Gastrocnemius medialis (tissue), 4 donors: ENCODE data around the gene ACACA. TPM values are rescaled to one million over a fixed set of nuclear protein-coding genes. Genes with fewer than 3 reads are reported as not detected.

ENCODE experiments used
- ATAC-seq, 2 donors: fragments of 150-250 bp; one replicate each; pipeline ENCODE4 v1.9.1; 2016
- DNase-seq, 2 donors: peaks; one replicate each; pipeline ENCODE4 v3.0.0-alpha.2; 2019
- H3K27ac ChIP-seq, 4 donors: fragments of 200-600 bp; sonication (generic); 1 replicate in 1 of 4; 2 replicates in 3 of 4; pipeline ENCODE4 v1.5.1; 2016 to 2018; ENCODE audit warnings: mild to moderate bottlenecking in 2 of 4, moderate library complexity in 1 of 4
- H3K27me3 ChIP-seq, 3 donors: fragments of 200-600 bp; sonication (generic) in 2 of 3; 1 replicate in 1 of 3; 2 replicates in 2 of 3; pipeline versions ENCODE4 v1.5.1 to v1.6.0; 2016 to 2019; ENCODE audit warnings: mild to moderate bottlenecking in 1 of 3, moderate library complexity in 1 of 3
- H3K36me3 ChIP-seq, 2 donors: fragments of 200-600 bp; sonication (generic) in 1 of 2; one replicate each; pipeline ENCODE4 v1.5.1; 2017 to 2018
- H3K4me1 ChIP-seq, 2 donors: fragments of 200-600 bp; sonication (generic) in 1 of 2; one replicate each; pipeline ENCODE4 v1.5.1; 2016 to 2017; ENCODE audit warnings: mild to moderate bottlenecking in 2 of 2
- H3K4me3 ChIP-seq, 4 donors: fragments of 200-600 bp; sonication (generic) in 3 of 4; 1 replicate in 1 of 4; 2 replicates in 3 of 4; pipeline ENCODE4 v1.5.1; 2016 to 2019; ENCODE audit warnings: mild to moderate bottlenecking in 2 of 4
- H3K9me3 ChIP-seq, 3 donors: fragments of 200-600 bp; sonication (generic) in 2 of 3; 1 replicate in 1 of 3; 2 replicates in 2 of 3; pipeline ENCODE4 v1.5.1; 2016 to 2019
- CTCF ChIP-seq, 5 experiments: fragments of 450-650 bp in 3 of 5; fragments of 200-600 bp in 2 of 5; sonication (generic) in 2 of 5; IDR thresholded peaks in 4 of 5; conservative IDR thresholded peaks in 1 of 5; 1 replicate in 4 of 5; 2 replicates in 1 of 5; pipeline ENCODE4 v1.5.1; 2016 to 2019; ENCODE audit warnings: antibody characterized with exemption in 5 of 5, mild to moderate bottlenecking in 3 of 5, moderate library complexity in 3 of 5
- POLR2A ChIP-seq, 2 donors: fragments of 450-650 bp; IDR thresholded peaks; one replicate each; pipeline ENCODE4 v1.6.1; 2017; ENCODE audit warnings: antibody characterized with exemption in 2 of 2, mild to moderate bottlenecking in 2 of 2, moderate library complexity in 2 of 2
- in situ Hi-C, 4 donors: fragments of 200-750 bp; cut with MboI; loops; one replicate each; pipeline versions ENCODE4 v1.15.0 to v1.8.0; 2017; ENCODE audit warnings: low sequenced_read_pairs in 4 of 4
- intact Hi-C: fragments of 100-400 bp; cut with DNase I; formaldehyde crosslinking; loops from one replicate; pipeline ENCODE4 v1.15.1; 2023; ENCODE audit warnings: low total_unique reads
- total RNA-seq, 4 donors: library from RNA; depleted of rRNA; stranded (reverse); fragments of >200 nt; gene quantifications; one replicate each; pipeline versions ENCODE4 v1.1.0 to v1.2.3, GENCODE V29; 2016

Gene ACACA
- total RNA-seq, 4 donors from 2014 or later = 13.4 to 28.9 (median 18.9) TPM

GRCh38 chr17:37317867-37318266, 88.8 kb downstream of the ACACA start:
- no peak overlapping the region for H3K27ac ChIP-seq
- H3K4me3 ChIP-seq = no peak overlapping the region
- intact Hi-C loops (no loop called here), in situ Hi-C loops (no loop called here)
- H3K4me1 ChIP-seq = no peaks in the 10 kb centered on the region
- no peaks in the 10 kb centered on the region for H3K9me3 ChIP-seq
- no peaks in the 10 kb centered on the region for H3K36me3 ChIP-seq
- no peaks in the 10 kb centered on the region for H3K27me3 ChIP-seq
- no peak for DNase-seq
- no peak for TF ChIP-seq CTCF (IDR thresholded peaks at IDR 0.05 in 4 of 5, conservative IDR thresholded peaks at IDR 0.05 in 1 of 5)
- no peak for TF ChIP-seq POLR2A (IDR thresholded peaks at IDR 0.05)
- no peak for ATAC-seq

- Histone ChIP-seq H3K36me3 (no peaks in the 10 kb centered on the region), H3K9me3 (no peaks in the 10 kb centered on the region), H3K27me3 (no peaks in the 10 kb centered on the region), H3K27ac (no peak overlapping the region), H3K4me3 (no peak overlapping the region), H3K4me1 (no peaks in the 10 kb centered on the region)
- in situ Hi-C loops = no loop called here
- ATAC-seq (no peak), DNase-seq (no peak)
- intact Hi-C loops = no loop called here
- TF ChIP-seq POLR2A (IDR thresholded peaks at IDR 0.05) (no peak), CTCF (IDR thresholded peaks at IDR 0.05 in 4 of 5, conservative IDR thresholded peaks at IDR 0.05 in 1 of 5) (no peak)
These were observed 91.0 kb downstream of the ACACA start for GRCh38 chr17:37315601-37316000.

- intact Hi-C loops (no loop called here), in situ Hi-C loops (no loop called here)
- ATAC-seq (no peak), DNase-seq (no peak)
- Histone ChIP-seq H3K9me3 (no peaks in the 10 kb centered on the region), H3K27me3 (no peaks in the 10 kb centered on the region), H3K27ac (no peak overlapping the region), H3K4me3 (no peak overlapping the region), H3K4me1 (peaks cover 0 to 5% of the 10 kb centered on the region in 2 donors), H3K36me3 (no peaks in the 10 kb centered on the region)
- TF ChIP-seq CTCF (IDR thresholded peaks at IDR 0.05 in 4 of 5, conservative IDR thresholded peaks at IDR 0.05 in 1 of 5) = no peak
- TF ChIP-seq POLR2A (IDR thresholded peaks at IDR 0.05) = no peak
These were observed 94.3 kb downstream of the ACACA start for GRCh38 chr17:37312137-37312923.

- in situ Hi-C loops = no loop called here
- peaks cover 0 to 5% of the 10 kb centered on the region in 2 donors for H3K4me1 ChIP-seq
- TF ChIP-seq CTCF (IDR thresholded peaks at IDR 0.05 in 4 of 5, conservative IDR thresholded peaks at IDR 0.05 in 1 of 5) = no peak
- no peak for TF ChIP-seq POLR2A (IDR thresholded peaks at IDR 0.05)
- DNase-seq = no peak
- intact Hi-C loops = no loop called here
- H3K9me3 ChIP-seq = no peaks in the 10 kb centered on the region
- H3K36me3 ChIP-seq = no peaks in the 10 kb centered on the region
- no peak for ATAC-seq
- H3K27me3 ChIP-seq = no peaks in the 10 kb centered on the region
- H3K4me3 ChIP-seq = no peak overlapping the region
- H3K27ac ChIP-seq = no peak overlapping the region
These were observed 95.7 kb downstream of the ACACA start for GRCh38 chr17:37310940-37311339.
